Hepatocyte (in vitro differentiated cells): ENCODE results near the gene IL23A.

Experiments used
- EZH2 ChIP-seq: fragments of 200-600 bp; sonication (generic); IDR thresholded peaks from 2 replicates; pipeline ENCODE4 v1.6.1; 2016; ENCODE audit warnings: antibody characterized with exemption, mild to moderate bottlenecking, borderline replicate concordance
- TF ChIP-seq, protein P1 (sequence below): fragments of 200-600 bp; sonication (generic); IDR thresholded peaks from 2 replicates; pipeline ENCODE4 v1.5.1; 2016; ENCODE audit warnings: antibody characterized with exemption, mild to moderate bottlenecking; ENCODE audit not compliant: poor library complexity

DNA sequence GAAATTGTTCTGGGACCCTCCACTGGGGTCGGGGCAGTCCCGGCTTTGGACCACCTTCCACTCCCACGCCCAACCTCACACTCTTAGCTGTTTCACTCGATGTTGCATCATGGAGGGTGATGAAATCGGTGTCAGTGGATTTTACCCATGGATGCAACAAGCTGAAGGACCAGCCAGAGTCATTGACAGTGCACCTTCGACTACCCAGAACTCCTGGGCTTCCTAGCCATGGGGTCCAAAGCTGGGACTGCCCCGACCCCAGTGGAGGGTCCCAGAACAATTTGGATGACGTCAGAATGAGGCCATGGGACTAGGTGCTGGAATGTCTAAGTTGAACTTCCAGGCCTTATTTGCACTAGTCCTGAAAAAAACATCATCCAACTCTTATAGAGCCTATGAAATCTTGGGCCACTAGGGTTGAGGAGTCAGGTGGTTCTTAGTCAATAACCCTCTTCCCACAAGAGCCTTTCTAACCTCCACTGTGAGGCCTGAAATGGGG lies 882 bp upstream of the IL23A start:
- TF ChIP-seq, protein P1, sequence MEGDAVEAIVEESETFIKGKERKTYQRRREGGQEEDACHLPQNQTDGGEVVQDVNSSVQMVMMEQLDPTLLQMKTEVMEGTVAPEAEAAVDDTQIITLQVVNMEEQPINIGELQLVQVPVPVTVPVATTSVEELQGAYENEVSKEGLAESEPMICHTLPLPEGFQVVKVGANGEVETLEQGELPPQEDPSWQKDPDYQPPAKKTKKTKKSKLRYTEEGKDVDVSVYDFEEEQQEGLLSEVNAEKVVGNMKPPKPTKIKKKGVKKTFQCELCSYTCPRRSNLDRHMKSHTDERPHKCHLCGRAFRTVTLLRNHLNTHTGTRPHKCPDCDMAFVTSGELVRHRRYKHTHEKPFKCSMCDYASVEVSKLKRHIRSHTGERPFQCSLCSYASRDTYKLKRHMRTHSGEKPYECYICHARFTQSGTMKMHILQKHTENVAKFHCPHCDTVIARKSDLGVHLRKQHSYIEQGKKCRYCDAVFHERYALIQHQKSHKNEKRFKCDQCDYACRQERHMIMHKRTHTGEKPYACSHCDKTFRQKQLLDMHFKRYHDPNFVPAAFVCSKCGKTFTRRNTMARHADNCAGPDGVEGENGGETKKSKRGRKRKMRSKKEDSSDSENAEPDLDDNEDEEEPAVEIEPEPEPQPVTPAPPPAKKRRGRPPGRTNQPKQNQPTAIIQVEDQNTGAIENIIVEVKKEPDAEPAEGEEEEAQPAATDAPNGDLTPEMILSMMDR, result no peak
- no peak for TF ChIP-seq EZH2
